ENCODE results near the gene TMEM97. TPM values are rescaled to one million over a fixed set of nuclear protein-coding genes. Genes with fewer than 3 reads are reported as not detected.
A peak's percentile ranks its signal among the peaks of the same experiment; 100 is the strongest.
"Not testable (repeated sequence)": the region's sequence is repeated elsewhere in the genome, so short reads cannot be mapped to it uniquely, and the experiment has no call there.

The TMEM97 gene
- total RNA-seq, 1 donor from 2014 or later: 16.1 TPM

DNA sequence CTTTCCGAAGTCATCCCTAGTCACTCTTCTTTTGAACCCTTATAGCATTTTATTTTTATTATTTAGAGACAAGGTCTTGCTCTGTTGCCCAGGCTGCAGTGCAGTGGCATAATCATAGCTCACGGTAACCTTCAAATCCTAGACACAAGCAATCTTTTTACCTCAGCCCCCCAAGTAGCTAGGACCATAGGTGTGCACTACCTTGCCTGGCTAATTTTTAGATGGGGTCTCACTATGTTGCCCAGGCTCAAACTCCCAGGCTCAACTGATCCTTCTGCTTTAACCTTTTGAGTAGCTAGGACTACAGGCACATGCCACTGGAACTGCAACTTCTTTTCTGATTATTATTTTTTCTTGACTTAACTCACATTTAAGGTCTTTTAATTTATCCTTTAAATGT, 33.0 kb upstream of the TMEM97 start:
- no peaks in the 10 kb centered on the region for H3K36me3 Mint-ChIP-seq (ENCODE audit: low read depth)
- no peak for DNase-seq
- no peak overlapping the region for H3K27ac Mint-ChIP-seq
- H3K27me3 Mint-ChIP-seq: peaks cover 7% of the 10 kb centered on the region
- H3K4me1 Mint-ChIP-seq: no peaks in the 10 kb centered on the region
- intact Hi-C loops (cut with micrococcal nuclease): no loop called here
- ChIA-PET CTCF (no interaction called here), POLR2A (no interaction called here)
- H3K9me3 Mint-ChIP-seq: no peaks in the 10 kb centered on the region
- ATAC-seq (ENCODE audit: low read depth): no peak
- H3K4me3 Mint-ChIP-seq: no peak overlapping the region
- TF ChIP-seq CTCF (IDR thresholded peaks at IDR 0.05): no peak

GRCh38 chr17:28290703-28291102, 28.3 kb upstream of the TMEM97 start:
- no peak overlapping the region for H3K27ac Mint-ChIP-seq
- no peak for DNase-seq
- POLR2A ChIA-PET: no interaction called here
- CTCF ChIA-PET: interaction anchor here (0.9 kb wide), 1 partner anchor 126 kb away, joined by 3 read pairs; no protein-coding TSS in a partner anchor
- peaks cover 24% of the 10 kb centered on the region for H3K4me1 Mint-ChIP-seq
- intact Hi-C loops (cut with micrococcal nuclease): no loop called here
- no peak overlapping the region for H3K4me3 Mint-ChIP-seq
- H3K36me3 Mint-ChIP-seq (ENCODE audit: low read depth): no peaks in the 10 kb centered on the region
- no peak for TF ChIP-seq CTCF (IDR thresholded peaks at IDR 0.05)
- no peak for ATAC-seq (ENCODE audit: low read depth)
- no peaks in the 10 kb centered on the region for H3K9me3 Mint-ChIP-seq
- H3K27me3 Mint-ChIP-seq: no peaks in the 10 kb centered on the region

DNA sequence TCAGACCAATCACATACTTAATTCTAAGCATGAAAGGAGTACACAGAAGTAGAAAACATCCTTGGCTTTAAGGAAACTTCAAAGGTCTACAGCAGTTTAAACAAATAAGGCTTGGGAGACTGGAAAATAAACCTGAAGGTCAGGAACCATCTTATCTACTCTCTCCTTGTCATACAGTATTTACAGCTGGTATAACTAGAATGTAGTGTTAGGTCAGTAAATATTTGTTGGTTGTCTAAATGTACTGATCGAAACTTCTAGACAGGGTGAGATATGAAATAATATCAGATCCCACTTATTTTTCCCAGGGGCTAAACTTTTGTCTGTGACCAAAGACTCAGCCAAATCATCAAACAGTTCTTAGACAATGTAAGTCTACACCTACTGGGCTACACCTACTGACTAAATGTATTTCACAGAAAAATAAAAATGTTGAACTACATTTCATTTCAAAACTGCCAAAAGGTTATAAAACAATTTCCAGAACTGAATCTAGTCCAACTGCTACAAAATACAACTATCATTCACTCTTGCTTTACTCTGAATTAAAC, 27.1 kb upstream of the TMEM97 start:
- POLR2A ChIA-PET: no interaction called here
- Mint-ChIP-seq H3K4me1 (peaks cover 25% of the 10 kb centered on the region), H3K36me3 (ENCODE audit: low read depth) (no peaks in the 10 kb centered on the region), H3K4me3 (no peak overlapping the region), H3K27me3 (no peaks in the 10 kb centered on the region), H3K27ac (no peak overlapping the region), H3K9me3 (no peaks in the 10 kb centered on the region)
- ATAC-seq (ENCODE audit: low read depth): no peak
- CTCF ChIA-PET: no interaction called here
- intact Hi-C loops (cut with micrococcal nuclease): no loop called here
- no peak for DNase-seq
- TF ChIP-seq CTCF (IDR thresholded peaks at IDR 0.05): no peak

GRCh38 chr17:28292878-28293277, 26.1 kb upstream of the TMEM97 start:
- ATAC-seq (ENCODE audit: low read depth); POLR2A ChIA-PET; H3K27ac Mint-ChIP-seq; intact Hi-C loops (cut with micrococcal nuclease); DNase-seq; H3K36me3 Mint-ChIP-seq (ENCODE audit: low read depth); H3K27me3 Mint-ChIP-seq; CTCF ChIA-PET; H3K9me3 Mint-ChIP-seq; H3K4me3 Mint-ChIP-seq: not testable (repeated sequence)
- H3K4me1 Mint-ChIP-seq: peaks cover 25% of the 10 kb centered on the region

- DNase-seq (no peak), ATAC-seq (ENCODE audit: low read depth) (peak; percentile 68)
- POLR2A ChIA-PET: interaction anchor here (0.7 to 0.9 kb wide), 2 partner anchors 10 to 41 kb away, joined by 3 read pairs; partner anchors contain the start of gene IFT20
- H3K4me1 Mint-ChIP-seq: peaks cover 25% of the 10 kb centered on the region
- CTCF ChIA-PET: interaction anchor here (0.6 kb wide), 1 partner anchor 9 kb away, joined by 3 read pairs; no protein-coding TSS in a partner anchor
- no peaks in the 10 kb centered on the region for H3K36me3 Mint-ChIP-seq (ENCODE audit: low read depth)
- intact Hi-C loops (cut with micrococcal nuclease): no loop called here
- H3K9me3 Mint-ChIP-seq: no peaks in the 10 kb centered on the region
- H3K27ac Mint-ChIP-seq: no peak overlapping the region
- TF ChIP-seq CTCF (IDR thresholded peaks at IDR 0.05): no peak
- no peak overlapping the region for H3K4me3 Mint-ChIP-seq
- no peaks in the 10 kb centered on the region for H3K27me3 Mint-ChIP-seq
These were observed 25.0 kb upstream of the TMEM97 start for GRCh38 chr17:28293994-28294393.

Measured in activated B cell treated with CpG ODN at 0.5 μM for 24 hours (primary cell).